Activated naive CD4-positive, alpha-beta T cell treated with anti-CD3 and anti-CD28 coated beads for 36 hours (primary cell): ENCODE results near the gene TEKT5. TPM values are rescaled to one million over a fixed set of nuclear protein-coding genes. Genes with fewer than 3 reads are reported as not detected.
"Not testable (repeated sequence)": the region's sequence is repeated elsewhere in the genome, so short reads cannot be mapped to it uniquely, and the experiment has no call there.

Source experiments
- CTCF ChIA-PET: fragments of 350-600 bp; sonication (Branson Sonifier 250); formaldehyde crosslinking; loops from one replicate; lab custom pipeline; 2021; ENCODE audit warnings: antibody characterized with exemption; lab: Charles Lee
- DNase-seq: peaks from one replicate; pipeline ENCODE4 v3.0.0-alpha.2; 2020
- H3K27ac Mint-ChIP-seq: one replicate; pipeline ENCODE4 v1.8.0; 2021; ENCODE audit warnings: mild to moderate bottlenecking, mixed read lengths
- H3K27me3 Mint-ChIP-seq: one replicate; pipeline ENCODE4 v1.8.0; 2021; ENCODE audit warnings: low read depth, mixed read lengths
- H3K36me3 Mint-ChIP-seq: one replicate; pipeline ENCODE4 v1.8.0; 2021; ENCODE audit warnings: low read depth, mixed read lengths
- H3K4me1 Mint-ChIP-seq: one replicate; pipeline ENCODE4 v1.8.0; 2021; ENCODE audit warnings: low read depth, mixed read lengths
- H3K4me3 Mint-ChIP-seq: one replicate; pipeline ENCODE4 v1.8.0; 2021; ENCODE audit warnings: mild to moderate bottlenecking, moderate library complexity, mixed read lengths
- H3K9me3 Mint-ChIP-seq: one replicate; pipeline ENCODE4 v1.8.0; 2021; ENCODE audit warnings: mixed read lengths
- intact Hi-C: fragments of 100-400 bp; cut with micrococcal nuclease; formaldehyde crosslinking; loops from one replicate; pipeline ENCODE4 v1.15.1; 2023
- total RNA-seq, 2 experiments: library from RNA; stranded (reverse); gene quantifications; one replicate each; pipeline ENCODE4 v1.2.3, GENCODE V29; 2021

Gene TEKT5
- total RNA-seq, 2 experiments from 2014 or later = 0.15 TPM; not detected in 1

DNA sequence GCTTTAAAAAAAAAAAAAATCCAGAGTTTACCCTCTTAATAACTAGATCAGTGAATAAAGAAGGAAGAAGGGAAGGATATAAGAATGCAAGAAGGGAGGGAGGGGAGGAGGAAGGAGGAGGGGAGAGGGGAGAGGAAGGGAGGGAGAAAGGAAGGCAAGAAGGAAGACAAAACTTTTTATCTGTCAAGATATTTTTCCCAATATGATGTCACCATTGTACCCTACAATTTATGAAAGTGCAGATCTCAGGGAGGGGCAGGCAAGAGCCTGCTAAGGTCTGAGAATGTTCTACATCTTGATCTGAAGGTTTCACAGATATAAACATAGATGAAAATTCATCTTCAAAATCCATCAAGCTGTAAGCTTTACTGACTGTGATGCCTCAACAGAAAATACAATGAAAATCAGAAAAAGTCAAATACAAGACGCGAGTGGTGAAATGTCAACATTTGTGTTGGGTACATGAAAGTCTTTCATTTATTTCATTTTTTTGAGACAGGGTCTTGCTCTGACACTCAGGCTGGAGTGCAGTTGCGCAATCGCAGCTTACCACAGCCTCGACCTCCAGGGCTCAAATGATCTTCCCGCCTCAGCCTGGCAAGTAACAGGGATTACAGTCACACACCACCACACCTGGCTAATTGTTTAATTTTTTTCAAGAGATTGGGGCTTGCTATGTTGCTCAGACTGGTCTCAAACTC, 57.2 kb downstream of the TEKT5 start:
- no peak overlapping the region for H3K4me3 Mint-ChIP-seq
- intact Hi-C loops = no loop called here
- CTCF ChIA-PET = interaction anchor here (0.7 kb wide), 1 partner anchor 41 kb away, joined by 4 read pairs; no protein-coding TSS in a partner anchor
- H3K27ac Mint-ChIP-seq = no peak overlapping the region
- no peaks in the 10 kb centered on the region for H3K36me3 Mint-ChIP-seq
- peaks cover 12% of the 10 kb centered on the region for H3K27me3 Mint-ChIP-seq
- no peaks in the 10 kb centered on the region for H3K4me1 Mint-ChIP-seq
- H3K9me3 Mint-ChIP-seq = no peaks in the 10 kb centered on the region
- no peak for DNase-seq

GRCh38 chr16:10635365-10636021, 59.2 kb downstream of the TEKT5 start:
- no peak overlapping the region for H3K4me3 Mint-ChIP-seq
- no peaks in the 10 kb centered on the region for H3K4me1 Mint-ChIP-seq
- H3K36me3 Mint-ChIP-seq = no peaks in the 10 kb centered on the region
- no peak for DNase-seq
- intact Hi-C loops = no loop called here
- no peak overlapping the region for H3K27ac Mint-ChIP-seq
- H3K27me3 Mint-ChIP-seq = peaks cover 11% of the 10 kb centered on the region
- CTCF ChIA-PET = interaction anchor here (0.6 kb wide), 1 partner anchor 1376 kb away, joined by 3 read pairs; no protein-coding TSS in a partner anchor
- H3K9me3 Mint-ChIP-seq = no peaks in the 10 kb centered on the region

- H3K4me3 Mint-ChIP-seq, CTCF ChIA-PET, H3K27ac Mint-ChIP-seq, H3K9me3 Mint-ChIP-seq, intact Hi-C loops, DNase-seq, H3K4me1 Mint-ChIP-seq, H3K27me3 Mint-ChIP-seq, H3K36me3 Mint-ChIP-seq: not testable (repeated sequence)
Observed at GRCh38 chr16:10633429-10633828, 61.3 kb downstream of the TEKT5 start.

DNA sequence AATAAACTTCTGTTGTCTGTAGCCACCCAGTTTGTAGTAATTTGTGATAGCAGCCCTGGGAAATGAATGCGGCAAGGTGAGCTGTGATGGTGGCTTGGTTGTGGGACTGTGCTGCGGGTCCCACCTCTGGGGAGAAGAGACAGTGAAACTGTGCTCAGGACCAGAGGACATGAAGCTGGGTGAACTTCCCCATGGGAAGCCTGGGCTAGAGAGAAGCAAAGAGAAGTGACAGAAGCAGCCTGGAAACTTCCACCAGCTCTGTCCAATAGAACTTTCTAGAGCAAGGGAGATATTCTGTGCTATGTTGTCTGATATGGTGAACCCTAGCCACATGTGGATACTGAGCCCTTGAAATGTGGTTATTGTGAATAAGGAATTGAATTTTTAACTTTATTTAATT, 62.8 kb downstream of the TEKT5 start:
- peaks cover 1% of the 10 kb centered on the region for H3K27me3 Mint-ChIP-seq
- no peaks in the 10 kb centered on the region for H3K9me3 Mint-ChIP-seq
- DNase-seq = no peak
- H3K4me1 Mint-ChIP-seq = no peaks in the 10 kb centered on the region
- CTCF ChIA-PET = no interaction called here
- intact Hi-C loops = no loop called here
- no peak overlapping the region for H3K4me3 Mint-ChIP-seq
- no peaks in the 10 kb centered on the region for H3K36me3 Mint-ChIP-seq
- H3K27ac Mint-ChIP-seq = no peak overlapping the region

GRCh38 chr16:10629592-10629963, 65.2 kb downstream of the TEKT5 start:
- intact Hi-C loops = no loop called here
- peaks cover 1% of the 10 kb centered on the region for H3K27me3 Mint-ChIP-seq
- H3K9me3 Mint-ChIP-seq = no peaks in the 10 kb centered on the region
- H3K4me3 Mint-ChIP-seq = no peak overlapping the region
- H3K27ac Mint-ChIP-seq = no peak overlapping the region
- CTCF ChIA-PET = interaction anchor here (0.6 kb wide), 1 partner anchor 297 kb away, joined by 4 read pairs; no protein-coding TSS in a partner anchor
- no peaks in the 10 kb centered on the region for H3K4me1 Mint-ChIP-seq
- H3K36me3 Mint-ChIP-seq = no peaks in the 10 kb centered on the region
- DNase-seq = no peak

DNA sequence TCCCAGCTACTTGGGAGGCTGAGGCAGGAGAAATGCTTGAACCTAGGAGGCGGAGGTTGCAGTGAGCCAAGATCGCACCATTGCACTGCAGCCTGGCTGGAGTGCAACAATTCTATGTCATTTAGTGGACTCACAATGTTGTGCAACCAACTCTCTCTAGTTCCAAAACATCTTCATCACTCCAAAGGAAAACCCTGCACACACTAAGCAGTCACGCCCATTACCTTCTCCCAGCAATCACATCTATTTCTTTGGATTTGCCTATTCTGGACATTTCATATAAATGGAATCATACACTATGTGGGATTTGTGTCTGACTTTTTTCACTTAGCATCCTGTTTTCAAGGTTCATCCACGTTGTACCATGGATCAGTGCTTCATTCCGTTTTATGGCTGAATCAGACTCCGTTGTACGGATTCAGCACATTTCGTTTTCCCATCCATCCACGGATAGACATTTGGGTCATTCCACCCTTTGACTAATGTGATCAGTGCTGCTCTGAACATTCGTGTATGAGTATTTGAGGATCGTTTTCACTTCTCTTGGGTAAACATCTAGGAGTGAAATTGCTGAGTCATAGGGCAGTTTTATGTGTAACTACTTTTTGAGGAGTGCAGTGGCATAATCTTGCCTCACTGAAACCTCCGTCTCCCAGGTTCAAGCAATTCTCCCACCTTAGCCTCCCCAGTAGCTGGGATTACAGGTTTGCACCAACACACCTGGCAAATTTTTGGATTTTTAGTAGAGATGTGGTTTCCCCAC, 69.0 kb downstream of the TEKT5 start:
- no peaks in the 10 kb centered on the region for H3K9me3 Mint-ChIP-seq
- no peak for DNase-seq
- no peak overlapping the region for H3K4me3 Mint-ChIP-seq
- intact Hi-C loops = no loop called here
- H3K36me3 Mint-ChIP-seq = no peaks in the 10 kb centered on the region
- CTCF ChIA-PET = no interaction called here
- H3K27ac Mint-ChIP-seq = no peak overlapping the region
- no peaks in the 10 kb centered on the region for H3K27me3 Mint-ChIP-seq
- H3K4me1 Mint-ChIP-seq = no peaks in the 10 kb centered on the region

DNA sequence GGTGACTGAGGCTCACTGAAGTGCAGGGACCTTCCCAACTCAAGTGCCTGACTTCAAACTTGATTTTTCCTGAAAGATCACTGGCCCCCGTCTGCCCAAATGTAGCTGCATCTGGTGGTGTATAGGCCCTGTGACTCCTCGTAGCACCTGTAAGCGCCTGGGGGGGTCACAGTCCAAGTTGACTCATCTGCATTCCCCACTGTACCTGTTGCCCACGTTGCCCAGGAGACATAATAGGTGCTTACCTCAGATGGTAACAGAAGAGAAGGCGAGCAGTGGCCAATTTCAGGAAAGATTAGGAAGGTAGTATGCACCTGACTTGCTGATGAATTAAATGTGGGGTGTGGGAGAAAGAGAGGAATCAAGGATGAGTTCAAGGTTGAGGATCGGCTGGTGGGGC, 70.2 kb downstream of the TEKT5 start:
- H3K36me3 Mint-ChIP-seq = no peaks in the 10 kb centered on the region
- intact Hi-C loops = no loop called here
- CTCF ChIA-PET = no interaction called here

DNA sequence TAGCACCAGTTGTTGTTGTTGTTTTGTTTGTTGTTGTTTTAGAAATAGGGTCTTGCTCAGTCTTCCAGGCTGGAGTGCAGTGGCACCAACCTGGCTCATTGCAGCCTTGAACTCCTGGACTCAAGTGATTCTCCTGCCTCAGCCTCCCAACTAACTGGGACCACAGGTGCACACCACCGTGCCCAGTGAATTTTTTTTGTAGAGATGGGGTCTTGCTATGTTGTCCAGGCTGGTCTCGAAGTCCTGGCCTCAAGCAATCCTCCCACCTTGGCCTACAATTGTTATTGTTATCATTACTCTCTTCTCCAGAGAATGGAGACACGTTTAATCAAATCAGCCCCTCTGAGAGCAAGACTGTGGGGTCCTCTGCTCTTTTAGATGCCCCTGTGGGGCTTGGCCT, 71.7 kb downstream of the TEKT5 start:
- H3K36me3 Mint-ChIP-seq = no peaks in the 10 kb centered on the region
- DNase-seq = no peak
- H3K27me3 Mint-ChIP-seq = peaks cover 15% of the 10 kb centered on the region
- peaks cover 4% of the 10 kb centered on the region for H3K4me1 Mint-ChIP-seq
- H3K27ac Mint-ChIP-seq = no peak overlapping the region
- CTCF ChIA-PET = no interaction called here
- H3K4me3 Mint-ChIP-seq = no peak overlapping the region
- no peaks in the 10 kb centered on the region for H3K9me3 Mint-ChIP-seq
- intact Hi-C loops = no loop called here

More for the DNA sequence above, 70.2 kb downstream of the TEKT5 start:
- no peak for DNase-seq
- H3K4me3 Mint-ChIP-seq = no peak overlapping the region
- no peak overlapping the region for H3K27ac Mint-ChIP-seq
- peaks cover 4% of the 10 kb centered on the region for H3K4me1 Mint-ChIP-seq
- peaks cover 7% of the 10 kb centered on the region for H3K27me3 Mint-ChIP-seq
- H3K9me3 Mint-ChIP-seq = no peaks in the 10 kb centered on the region

DNA sequence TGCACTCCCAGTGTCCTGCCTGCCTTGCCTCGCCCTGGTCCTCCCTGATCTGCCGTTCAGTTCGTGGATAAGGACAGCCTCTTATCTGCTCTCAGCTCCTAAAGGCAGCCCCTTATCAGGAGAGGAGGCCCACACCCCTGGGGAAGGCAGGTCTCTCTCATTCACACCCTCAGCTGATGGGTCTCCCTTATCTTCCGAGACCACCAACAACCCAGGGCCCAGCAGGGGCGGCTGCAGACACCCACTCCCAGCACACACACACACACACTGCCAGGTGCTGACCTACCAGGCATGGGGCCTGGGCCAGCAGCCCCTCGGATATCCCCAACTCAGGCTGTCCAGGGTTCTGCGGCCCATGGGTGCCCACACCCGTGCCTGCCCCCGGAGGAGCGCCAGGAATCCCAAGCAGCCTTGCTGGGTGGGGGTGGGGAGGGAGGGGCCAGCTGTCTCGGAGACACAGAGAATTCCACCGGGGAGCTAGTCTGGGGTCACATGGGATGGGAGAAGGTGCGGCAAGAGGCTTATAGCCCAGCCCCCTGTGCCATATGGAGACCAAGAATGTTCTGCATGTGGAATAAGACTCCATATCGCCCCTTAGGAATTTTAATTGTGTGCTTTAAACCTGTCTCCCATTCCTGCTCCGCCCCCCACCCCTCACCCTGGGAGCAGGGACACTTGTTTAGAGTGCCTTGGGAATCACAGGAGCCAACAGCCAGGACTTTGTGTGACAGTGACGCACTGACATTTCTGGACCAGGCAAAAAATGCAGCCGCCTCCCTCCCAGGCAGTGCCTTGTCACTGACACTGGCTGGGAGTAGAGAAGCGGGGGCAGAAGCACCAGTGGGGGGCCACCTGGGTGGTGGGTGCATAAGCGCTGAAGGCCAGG, 72.5 kb downstream of the TEKT5 start:
- peaks cover 20% of the 10 kb centered on the region for H3K27me3 Mint-ChIP-seq
- H3K4me3 Mint-ChIP-seq = no peak overlapping the region
- H3K9me3 Mint-ChIP-seq = no peaks in the 10 kb centered on the region
- CTCF ChIA-PET = no interaction called here
- H3K27ac Mint-ChIP-seq = no peak overlapping the region
- H3K4me1 Mint-ChIP-seq = peaks cover 4% of the 10 kb centered on the region
- no peaks in the 10 kb centered on the region for H3K36me3 Mint-ChIP-seq
- intact Hi-C loops = no loop called here
- DNase-seq = no peak

DNA sequence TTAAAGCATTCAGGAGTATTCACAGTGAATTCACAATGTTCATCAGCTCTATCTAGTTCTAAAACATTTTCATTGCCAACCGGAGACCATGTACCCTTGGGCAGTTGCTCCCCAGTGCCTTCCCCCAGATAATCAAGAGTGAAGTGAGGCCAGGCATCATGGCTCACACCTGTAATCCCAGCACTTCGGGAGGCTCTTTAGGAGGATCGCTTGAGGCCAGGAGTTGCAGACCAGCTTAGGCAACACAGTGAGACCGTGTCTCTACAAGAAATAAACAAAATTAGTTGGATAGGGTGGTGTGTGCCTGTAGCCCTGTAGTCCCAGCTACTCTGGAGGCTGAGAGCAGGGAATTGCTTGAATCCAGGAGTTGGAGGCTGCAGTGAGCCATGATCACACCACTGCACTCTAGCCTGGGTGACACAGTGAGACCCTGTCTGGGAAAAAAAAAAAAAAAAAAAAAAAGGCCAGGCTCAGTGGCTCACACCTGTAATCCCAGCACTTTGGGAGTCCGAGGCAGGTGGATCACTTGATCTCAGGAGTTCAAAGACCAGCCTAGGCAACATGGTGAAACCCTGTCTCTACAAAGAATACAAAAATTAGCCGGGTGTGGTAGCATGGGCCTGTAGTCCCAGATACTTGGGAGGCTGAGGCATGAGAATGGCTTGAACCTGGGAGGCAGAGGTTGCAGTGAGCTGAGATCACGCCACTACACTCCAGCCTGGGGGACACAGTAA, 73.3 kb downstream of the TEKT5 start:
- H3K4me3 Mint-ChIP-seq, H3K9me3 Mint-ChIP-seq, H3K36me3 Mint-ChIP-seq, H3K27ac Mint-ChIP-seq, intact Hi-C loops, CTCF ChIA-PET, H3K4me1 Mint-ChIP-seq, DNase-seq: not testable (repeated sequence)
- H3K27me3 Mint-ChIP-seq = peaks cover 20% of the 10 kb centered on the region

DNA sequence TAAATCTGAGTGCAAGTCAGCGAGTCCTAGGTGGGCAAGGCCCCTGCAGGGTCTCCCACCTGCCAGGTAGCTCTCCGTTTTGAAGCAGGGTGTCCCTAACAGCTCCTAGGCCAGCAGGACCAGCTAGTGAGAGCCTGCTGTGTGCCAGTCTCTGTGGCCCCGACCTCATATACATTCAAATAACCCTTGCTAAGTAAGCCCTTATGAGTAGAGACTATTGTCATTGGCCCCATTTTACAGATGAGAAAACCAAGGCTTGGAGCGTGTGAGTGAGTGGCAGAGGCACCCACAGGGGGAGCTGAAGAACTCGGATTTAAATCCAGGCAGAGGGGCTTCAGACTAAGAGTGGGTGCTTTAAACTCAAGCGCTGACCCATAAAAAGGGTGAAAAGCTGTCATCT, 74.6 kb downstream of the TEKT5 start:
- CTCF ChIA-PET = no interaction called here
- Mint-ChIP-seq H3K4me1 (peaks cover 4% of the 10 kb centered on the region), H3K27ac (no peak overlapping the region), H3K9me3 (no peaks in the 10 kb centered on the region), H3K36me3 (no peaks in the 10 kb centered on the region), H3K4me3 (no peak overlapping the region), H3K27me3 (peaks cover 20% of the 10 kb centered on the region)
- intact Hi-C loops = no loop called here
- DNase-seq = no peak
